Sigmoid colon (tissue), 4 donors: ENCODE data around the gene NCOR2.

Experiments
- CTCF ChIP-seq, 4 experiments: fragments of 450-650 bp in 3 of 4; fragments of 200-600 bp in 1 of 4; IDR thresholded peaks; one replicate each; pipeline ENCODE4 v1.5.1; 2016 to 2019; ENCODE audit warnings: antibody characterized with exemption in 4 of 4, mild to moderate bottlenecking in 3 of 4, moderate library complexity in 2 of 4
- EP300 ChIP-seq, 4 donors: sonication (generic); formaldehyde crosslinking; IDR thresholded peaks; one replicate each; pipeline ENCODE4 v1.6.1; 2017; ENCODE audit warnings: antibody characterized with exemption in 4 of 4
- POLR2A ChIP-seq, 2 donors: fragments of 450-650 bp; IDR thresholded peaks; one replicate each; pipeline ENCODE4 v1.6.1; 2016; ENCODE audit warnings: antibody characterized with exemption in 2 of 2, mild to moderate bottlenecking in 2 of 2, moderate library complexity in 2 of 2
- POLR2AphosphoS5 ChIP-seq, 4 donors: sonication (generic); formaldehyde crosslinking; IDR thresholded peaks; one replicate each; pipeline ENCODE4 v1.6.1; 2017; ENCODE audit warnings: antibody characterized with exemption in 4 of 4

GRCh38 chr12:124556074-124556466, 11.3 kb downstream of the NCOR2 start:
- TF ChIP-seq CTCF (IDR thresholded peaks at IDR 0.05) = no peak
- TF ChIP-seq POLR2AphosphoS5 (IDR thresholded peaks at IDR 0.05) = no peak
- TF ChIP-seq EP300 (IDR thresholded peaks at IDR 0.05) = no peak
- TF ChIP-seq POLR2A (IDR thresholded peaks at IDR 0.05) = no peak
